GM12878 (cell line): Measurements from ENCODE around the gene FAAP100. TPM values are rescaled to one million over a fixed set of nuclear protein-coding genes. Genes with fewer than 3 reads are reported as not detected.
A peak's percentile ranks its signal among the peaks of the same experiment; 100 is the strongest.

ENCODE experiments used
- BHLHE40 ChIP-seq, 2 experiments: fragments of 450-650 bp in 1 of 2; IDR thresholded peaks; 2 replicates each; pipeline ENCODE4 v1.6.1; 2011 to 2017; ENCODE audit warnings: low read depth in 2 of 2, borderline replicate concordance in 1 of 2, improper control_type of control experiment in 1 of 2, low read length in 1 of 2, mild to moderate bottlenecking in 1 of 2
- BRCA1 ChIP-seq: IDR thresholded peaks from 2 replicates; pipeline ENCODE4 v1.6.1; 2011; ENCODE audit warnings: low read depth, low read length, improper control_type of control experiment
- EP300 ChIP-seq, 2 experiments: fragments of 150-350 bp in 1 of 2; IDR thresholded peaks; 2 replicates each; pipeline ENCODE4 v1.6.1; 2011 to 2012; ENCODE audit warnings: low read depth in 2 of 2, low read length in 2 of 2, borderline replicate concordance in 1 of 2, improper control_type of control experiment in 1 of 2, inconsistent platforms in 1 of 2; ENCODE audit not compliant: control insufficient read depth in 1 of 2
- ESRRA ChIP-seq: IDR thresholded peaks from 2 replicates; pipeline ENCODE4 v1.6.1; 2012; ENCODE audit warnings: mild to moderate bottlenecking, low read length, improper control_type of control experiment
- HCFC1 ChIP-seq: fragments of 150-350 bp; IDR thresholded peaks from 2 replicates; pipeline ENCODE4 v1.6.1; 2014; ENCODE audit warnings: low read length
- IKZF2 ChIP-seq, 2 experiments: fragments of 450-650 bp; IDR thresholded peaks; 2 replicates each; pipeline ENCODE4 v1.6.1; 2017; ENCODE audit warnings: mild to moderate bottlenecking in 2 of 2, moderate library complexity in 2 of 2
- IRF5 ChIP-seq: fragments of 450-650 bp; IDR thresholded peaks from 2 replicates; pipeline ENCODE4 v1.6.1; 2017; ENCODE audit warnings: borderline replicate concordance
- JUND ChIP-seq: IDR thresholded peaks from 2 replicates; pipeline ENCODE4 v1.6.1; 2012; ENCODE audit warnings: low read depth, mild to moderate bottlenecking, low read length, improper control_type of control experiment, moderate library complexity
- KDM1A ChIP-seq: fragments of 200-600 bp; sonication (generic); IDR thresholded peaks from 2 replicates; pipeline ENCODE4 v1.6.1; 2016; ENCODE audit warnings: borderline replicate concordance
- MXI1 ChIP-seq: fragments of 150-350 bp; IDR thresholded peaks from 2 replicates; pipeline ENCODE4 v1.6.1; 2011; ENCODE audit warnings: low read depth, mild to moderate bottlenecking, inconsistent platforms, low read length, improper control_type of control experiment
- PAX5 ChIP-seq: IDR thresholded peaks from 2 replicates; pipeline ENCODE4 v1.6.1; 2011; ENCODE audit warnings: low read depth, low read length, borderline replicate concordance
- RELA ChIP-seq: fragments of 450-650 bp; IDR thresholded peaks from 2 replicates; pipeline ENCODE4 v1.8.0; 2014; ENCODE audit warnings: borderline replicate concordance; ENCODE audit not compliant: partially characterized antibody
- RFX5 ChIP-seq: IDR thresholded peaks from 2 replicates; pipeline ENCODE4 v1.6.1; 2011; ENCODE audit warnings: low read depth, low read length, improper control_type of control experiment
- SMARCA5 ChIP-seq: fragments of 450-650 bp; IDR thresholded peaks from 2 replicates; pipeline ENCODE4 v1.6.1; 2017; ENCODE audit warnings: mild to moderate bottlenecking
- SREBF2 ChIP-seq: IDR thresholded peaks from 2 replicates; pipeline ENCODE4 v1.6.1; 2012; ENCODE audit warnings: mild to moderate bottlenecking, low read length
- SUPT20H ChIP-seq: IDR thresholded peaks from 2 replicates; pipeline ENCODE4 v1.6.1; 2011; ENCODE audit warnings: low read depth, mild to moderate bottlenecking, low read length, moderate library complexity, borderline replicate concordance; ENCODE audit not compliant: control insufficient read depth
- TAF1 ChIP-seq: IDR thresholded peaks from 2 replicates; pipeline ENCODE4 v1.6.1; 2011; ENCODE audit warnings: mild to moderate bottlenecking, low read depth, low read length, borderline replicate concordance
- YBX1 ChIP-seq: fragments of 450-650 bp; IDR thresholded peaks from 2 replicates; pipeline ENCODE4 v1.6.1; 2016; ENCODE audit warnings: antibody characterized with exemption
- polyA plus RNA-seq, 11 experiments: library from polyadenylated mRNA; depleted of rRNA in 4 of 11; unstranded in 6 of 11; stranded (reverse) in 5 of 11; fragments of >200 nt; fragmentation: Nextera tagmentation in 4 of 11; fragmentation: Illumina TruSeq in 1 of 11; extraction: Ambion mirVana in 4 of 11; extraction: Trizol in 1 of 11; gene quantifications; 1 replicate in 1 of 11; 2 replicates in 10 of 11; pipeline versions ENCODE4 v1.2.1 to v1.2.3, GENCODE V29; 2011 to 2016; ENCODE audit warnings: inconsistent platforms in 2 of 11, missing spikeins in 2 of 11, low read depth in 1 of 11
- total RNA-seq, 4 experiments: library from RNA; depleted of rRNA in 3 of 4; stranded (reverse); fragments of >200 nt in 3 of 4; fragmentation: Illumina TruSeq in 1 of 4; extraction: Trizol in 1 of 4; gene quantifications; 2 replicates each; pipeline versions ENCODE4 v1.2.1 to v1.2.3, GENCODE V29; 2013 to 2021
- TF ChIP-seq, protein P1 (sequence below): fragments of 450-650 bp; IDR thresholded peaks from 2 replicates; pipeline ENCODE4 v1.6.1; 2016; ENCODE audit warnings: mild to moderate bottlenecking, moderate library complexity, borderline replicate concordance
- TF ChIP-seq, protein P2 (sequence below): fragments of 150-350 bp; IDR thresholded peaks from 2 replicates; pipeline ENCODE4 v1.6.1; 2014; ENCODE audit warnings: mild to moderate bottlenecking, low read depth, low read length

Gene FAAP100
- total and polyA plus RNA-seq, 10 of the 15 experiments (the other 5 are each of a cell fraction or from before 2014, with no cell fraction given), result 0.11 to 46.2 (median 17.1) TPM

DNA sequence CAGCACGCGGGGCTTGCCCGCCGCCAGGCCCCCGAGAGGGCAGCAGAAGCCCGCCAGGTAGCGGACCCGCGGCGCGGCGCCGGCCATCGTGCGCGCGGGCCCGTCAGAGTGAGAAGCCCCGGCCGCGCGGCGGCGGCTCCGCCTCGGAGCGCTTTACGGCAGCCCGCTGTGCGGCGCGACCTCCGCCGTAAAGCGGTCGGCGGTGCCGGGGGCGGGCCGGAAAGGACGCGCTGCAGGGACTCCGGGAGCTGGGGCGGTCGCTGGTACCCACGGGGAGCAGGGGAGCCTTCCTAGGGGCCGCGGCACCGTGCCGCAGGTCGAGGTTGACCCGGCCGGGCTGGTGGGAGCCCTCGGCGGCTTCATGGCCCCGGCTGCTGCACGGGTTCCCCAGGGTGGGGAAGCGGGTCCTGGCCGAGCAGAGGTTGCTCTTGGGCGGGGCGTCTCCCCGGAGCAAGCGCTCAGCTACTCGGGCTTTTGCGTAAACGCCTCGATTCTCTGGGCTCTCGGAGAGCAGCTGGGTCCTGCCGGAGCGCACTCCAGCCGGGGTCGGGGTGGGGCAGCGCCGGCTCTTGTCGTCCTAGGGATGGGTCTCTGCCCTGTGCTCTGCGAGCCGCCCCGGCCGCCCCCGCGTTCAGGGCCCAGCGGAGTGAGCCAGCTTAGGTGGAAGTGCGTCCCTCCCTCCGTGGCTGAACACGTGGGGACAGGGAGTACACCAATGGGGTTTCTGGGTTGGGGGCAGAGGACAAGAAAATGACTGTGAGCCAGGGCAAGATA is at the start of gene FAAP100 (continued):
- no peak for TF ChIP-seq EP300 (IDR thresholded peaks at IDR 0.05; ENCODE audit: borderline replicate concordance in 1 of 2, control insufficient read depth in 1 of 2, low read depth in 2 of 2, low read length in 2 of 2)
- peak; percentile 58; the same call in 1 of the 2 replicates for TF ChIP-seq MXI1
- peak in 1 of 2 experiments; percentile 50; a peak in 2 of 4 replicates for TF ChIP-seq BHLHE40 (IDR thresholded peaks at IDR 0.05; ENCODE audit: borderline replicate concordance in 1 of 2, low read depth in 2 of 2, low read length in 1 of 2)
- no peak for TF ChIP-seq ESRRA
- peak; percentile 47 for TF ChIP-seq RELA
- TF ChIP-seq HCFC1, result peak; percentile 45; the same call in 1 of the 2 replicates
- no peak for TF ChIP-seq SMARCA5
- no peak for TF ChIP-seq SUPT20H
- TF ChIP-seq JUND, result no peak
- TF ChIP-seq TAF1, result peak; percentile 91
- no peak for TF ChIP-seq SREBF2
- TF ChIP-seq, protein P1, sequence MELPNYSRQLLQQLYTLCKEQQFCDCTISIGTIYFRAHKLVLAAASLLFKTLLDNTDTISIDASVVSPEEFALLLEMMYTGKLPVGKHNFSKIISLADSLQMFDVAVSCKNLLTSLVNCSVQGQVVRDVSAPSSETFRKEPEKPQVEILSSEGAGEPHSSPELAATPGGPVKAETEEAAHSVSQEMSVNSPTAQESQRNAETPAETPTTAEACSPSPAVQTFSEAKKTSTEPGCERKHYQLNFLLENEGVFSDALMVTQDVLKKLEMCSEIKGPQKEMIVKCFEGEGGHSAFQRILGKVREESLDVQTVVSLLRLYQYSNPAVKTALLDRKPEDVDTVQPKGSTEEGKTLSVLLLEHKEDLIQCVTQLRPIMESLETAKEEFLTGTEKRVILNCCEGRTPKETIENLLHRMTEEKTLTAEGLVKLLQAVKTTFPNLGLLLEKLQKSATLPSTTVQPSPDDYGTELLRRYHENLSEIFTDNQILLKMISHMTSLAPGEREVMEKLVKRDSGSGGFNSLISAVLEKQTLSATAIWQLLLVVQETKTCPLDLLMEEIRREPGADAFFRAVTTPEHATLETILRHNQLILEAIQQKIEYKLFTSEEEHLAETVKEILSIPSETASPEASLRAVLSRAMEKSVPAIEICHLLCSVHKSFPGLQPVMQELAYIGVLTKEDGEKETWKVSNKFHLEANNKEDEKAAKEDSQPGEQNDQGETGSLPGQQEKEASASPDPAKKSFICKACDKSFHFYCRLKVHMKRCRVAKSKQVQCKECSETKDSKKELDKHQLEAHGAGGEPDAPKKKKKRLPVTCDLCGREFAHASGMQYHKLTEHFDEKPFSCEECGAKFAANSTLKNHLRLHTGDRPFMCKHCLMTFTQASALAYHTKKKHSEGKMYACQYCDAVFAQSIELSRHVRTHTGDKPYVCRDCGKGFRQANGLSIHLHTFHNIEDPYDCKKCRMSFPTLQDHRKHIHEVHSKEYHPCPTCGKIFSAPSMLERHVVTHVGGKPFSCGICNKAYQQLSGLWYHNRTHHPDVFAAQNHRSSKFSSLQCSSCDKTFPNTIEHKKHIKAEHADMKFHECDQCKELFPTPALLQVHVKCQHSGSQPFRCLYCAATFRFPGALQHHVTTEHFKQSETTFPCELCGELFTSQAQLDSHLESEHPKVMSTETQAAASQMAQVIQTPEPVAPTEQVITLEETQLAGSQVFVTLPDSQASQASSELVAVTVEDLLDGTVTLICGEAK, result no peak
- TF ChIP-seq RFX5, result no peak
- no peak for TF ChIP-seq PAX5
- TF ChIP-seq KDM1A, result no peak
- TF ChIP-seq IKZF2 (IDR thresholded peaks at IDR 0.05), result no peak
- TF ChIP-seq YBX1, result no peak
- TF ChIP-seq BRCA1, result no peak
- TF ChIP-seq, protein P2, sequence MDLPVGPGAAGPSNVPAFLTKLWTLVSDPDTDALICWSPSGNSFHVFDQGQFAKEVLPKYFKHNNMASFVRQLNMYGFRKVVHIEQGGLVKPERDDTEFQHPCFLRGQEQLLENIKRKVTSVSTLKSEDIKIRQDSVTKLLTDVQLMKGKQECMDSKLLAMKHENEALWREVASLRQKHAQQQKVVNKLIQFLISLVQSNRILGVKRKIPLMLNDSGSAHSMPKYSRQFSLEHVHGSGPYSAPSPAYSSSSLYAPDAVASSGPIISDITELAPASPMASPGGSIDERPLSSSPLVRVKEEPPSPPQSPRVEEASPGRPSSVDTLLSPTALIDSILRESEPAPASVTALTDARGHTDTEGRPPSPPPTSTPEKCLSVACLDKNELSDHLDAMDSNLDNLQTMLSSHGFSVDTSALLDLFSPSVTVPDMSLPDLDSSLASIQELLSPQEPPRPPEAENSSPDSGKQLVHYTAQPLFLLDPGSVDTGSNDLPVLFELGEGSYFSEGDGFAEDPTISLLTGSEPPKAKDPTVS, result no peak
- TF ChIP-seq IRF5, result no peak
